PC-3 (cell line): ENCODE measurements around the gene CDH4.

Experiments
- EZH2 ChIP-seq: fragments of 300-600 bp; sonication (generic); IDR thresholded peaks from one replicate; pipeline ENCODE4 v1.6.1; 2017; ENCODE audit warnings: antibody characterized with exemption, mild to moderate bottlenecking, low read length; ENCODE audit not compliant: unreplicated experiment
- EZH2phosphoT487 ChIP-seq: fragments of 300-600 bp; sonication (generic); IDR thresholded peaks from 2 replicates; pipeline ENCODE4 v1.6.1; 2018; ENCODE audit warnings: mild to moderate bottlenecking, antibody characterized with exemption, low read length, borderline replicate concordance
- TF ChIP-seq, protein P1 (sequence below): fragments of 300-600 bp; sonication (generic); conservative IDR thresholded peaks from 2 replicates; pipeline ENCODE4 v1.5.1; 2017; ENCODE audit warnings: antibody characterized with exemption, low read depth, mild to moderate bottlenecking, low read length

GRCh38 chr20:61775423-61775822, 523.4 kb downstream of the CDH4 start:
- TF ChIP-seq EZH2, result no peak
- TF ChIP-seq, protein P1, sequence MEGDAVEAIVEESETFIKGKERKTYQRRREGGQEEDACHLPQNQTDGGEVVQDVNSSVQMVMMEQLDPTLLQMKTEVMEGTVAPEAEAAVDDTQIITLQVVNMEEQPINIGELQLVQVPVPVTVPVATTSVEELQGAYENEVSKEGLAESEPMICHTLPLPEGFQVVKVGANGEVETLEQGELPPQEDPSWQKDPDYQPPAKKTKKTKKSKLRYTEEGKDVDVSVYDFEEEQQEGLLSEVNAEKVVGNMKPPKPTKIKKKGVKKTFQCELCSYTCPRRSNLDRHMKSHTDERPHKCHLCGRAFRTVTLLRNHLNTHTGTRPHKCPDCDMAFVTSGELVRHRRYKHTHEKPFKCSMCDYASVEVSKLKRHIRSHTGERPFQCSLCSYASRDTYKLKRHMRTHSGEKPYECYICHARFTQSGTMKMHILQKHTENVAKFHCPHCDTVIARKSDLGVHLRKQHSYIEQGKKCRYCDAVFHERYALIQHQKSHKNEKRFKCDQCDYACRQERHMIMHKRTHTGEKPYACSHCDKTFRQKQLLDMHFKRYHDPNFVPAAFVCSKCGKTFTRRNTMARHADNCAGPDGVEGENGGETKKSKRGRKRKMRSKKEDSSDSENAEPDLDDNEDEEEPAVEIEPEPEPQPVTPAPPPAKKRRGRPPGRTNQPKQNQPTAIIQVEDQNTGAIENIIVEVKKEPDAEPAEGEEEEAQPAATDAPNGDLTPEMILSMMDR, result no peak
- TF ChIP-seq EZH2phosphoT487, result no peak
